Epithelial cell of prostate (primary cell): Measurements from ENCODE around the gene CNTRL.
"Not testable (repeated sequence)": the region's sequence is repeated elsewhere in the genome, so short reads cannot be mapped to it uniquely, and the experiment has no call there.

Experiments
- DNase-seq: peaks from one replicate; pipeline ENCODE4 v3.0.0-alpha.2; 2011; ENCODE audit warnings: low read depth, low spot score
- H3K27ac ChIP-seq: fragments of 450-650 bp; 2 replicates; pipeline ENCODE4 v1.5.1; 2017; ENCODE audit warnings: mild to moderate bottlenecking

CNTRL gene

GRCh38 chr9:121071370-121071755 is 3.4 kb upstream of the CNTRL start:
- no peak for DNase-seq
- H3K27ac ChIP-seq = peak overlapping the region; percentile 15

- H3K27ac ChIP-seq = peak overlapping the region; percentile 15
- no peak for DNase-seq
Measured at GRCh38 chr9:121071756-121072421, 2.9 kb upstream of the CNTRL start.

GRCh38 chr9:121073038-121073437 is 1.7 kb upstream of the CNTRL start:
- H3K27ac ChIP-seq = no peak overlapping the region
- no peak for DNase-seq

- DNase-seq = no peak
Measured at GRCh38 chr9:121075251-121076036, 689 bp downstream of the CNTRL start.

GRCh38 chr9:121082075-121082474 is 7.3 kb downstream of the CNTRL start:
- no peak for DNase-seq
- H3K27ac ChIP-seq = no peak overlapping the region

More at GRCh38 chr9:121075251-121076036, 689 bp downstream of the CNTRL start:
- peak overlapping the region; percentile 43 for H3K27ac ChIP-seq

GRCh38 chr9:121085661-121086060 is 10.9 kb downstream of the CNTRL start:
- DNase-seq = no peak
- H3K27ac ChIP-seq = no peak overlapping the region

- H3K27ac ChIP-seq = no peak overlapping the region
- DNase-seq = no peak
Measured at GRCh38 chr9:121088576-121088975, 13.8 kb downstream of the CNTRL start.

GRCh38 chr9:121090743-121091142 is 16.0 kb downstream of the CNTRL start:
- H3K27ac ChIP-seq, DNase-seq: not testable (repeated sequence)

- DNase-seq = no peak
- H3K27ac ChIP-seq = no peak overlapping the region
Measured at GRCh38 chr9:121095057-121095456, 20.3 kb downstream of the CNTRL start.

- H3K27ac ChIP-seq = no peak overlapping the region
- DNase-seq = no peak
Measured at GRCh38 chr9:121098567-121099198, 23.9 kb downstream of the CNTRL start.

GRCh38 chr9:121104054-121104453 is 29.3 kb downstream of the CNTRL start:
- not testable (repeated sequence) for DNase-seq, H3K27ac ChIP-seq

GRCh38 chr9:121105531-121105930 is 30.8 kb downstream of the CNTRL start:
- H3K27ac ChIP-seq = no peak overlapping the region
- DNase-seq = no peak

- no peak for DNase-seq
- no peak overlapping the region for H3K27ac ChIP-seq
Measured at GRCh38 chr9:121107029-121107428, 32.3 kb downstream of the CNTRL start.

GRCh38 chr9:121107881-121108280 is 33.1 kb downstream of the CNTRL start:
- no peak for DNase-seq
- H3K27ac ChIP-seq = no peak overlapping the region

GRCh38 chr9:121115466-121115865 is 40.7 kb downstream of the CNTRL start:
- no peak for DNase-seq
- no peak overlapping the region for H3K27ac ChIP-seq

- no peak overlapping the region for H3K27ac ChIP-seq
- DNase-seq = no peak
Measured at GRCh38 chr9:121118266-121118665, 43.5 kb downstream of the CNTRL start.

- H3K27ac ChIP-seq = no peak overlapping the region
- DNase-seq = no peak
Measured at GRCh38 chr9:121120386-121120785, 45.6 kb downstream of the CNTRL start.

GRCh38 chr9:121121582-121122087 is 46.9 kb downstream of the CNTRL start:
- H3K27ac ChIP-seq = peak overlapping the region; percentile 51

GRCh38 chr9:121122246-121123032 is 47.7 kb downstream of the CNTRL start:
- H3K27ac ChIP-seq = peak overlapping the region; percentile 51
- no peak for DNase-seq

More at GRCh38 chr9:121121582-121122087, 46.9 kb downstream of the CNTRL start:
- peak; percentile 76 for DNase-seq
